ENCODE measurements around the gene USP40. TPM values are rescaled to one million over a fixed set of nuclear protein-coding genes. Genes with fewer than 3 reads are reported as not detected.

USP40 gene
- total RNA-seq, 2 donors from 2014 or later: 14.7 to 19.6 TPM

GRCh38 chr2:233446121-233446520 is 120.5 kb downstream of the USP40 start:
- no peaks in the 10 kb centered on the region for H3K9me3 Mint-ChIP-seq
- H3K27ac Mint-ChIP-seq: no peak overlapping the region
- DNase-seq: no peak
- no peak for ATAC-seq (replicated peaks in 1 of 2)
- H3K4me1 Mint-ChIP-seq (ENCODE audit: low read depth): peaks cover 7% of the 10 kb centered on the region
- no peak overlapping the region for H3K4me3 Mint-ChIP-seq
- H3K27me3 Mint-ChIP-seq (ENCODE audit: low read depth): no peaks in the 10 kb centered on the region
- H3K36me3 Mint-ChIP-seq (ENCODE audit: insufficient read depth in 2 of 2): peaks cover 6 to 14% of the 10 kb centered on the region in 2 donors

GRCh38 chr2:233445152-233445830 is 121.3 kb downstream of the USP40 start:
- H3K4me1 Mint-ChIP-seq (ENCODE audit: low read depth): peaks cover 7% of the 10 kb centered on the region
- DNase-seq: no peak
- H3K36me3 Mint-ChIP-seq (ENCODE audit: insufficient read depth in 2 of 2): peaks cover 6 to 15% of the 10 kb centered on the region in 2 donors
- no peak for ATAC-seq (replicated peaks in 1 of 2)
- H3K4me3 Mint-ChIP-seq: no peak overlapping the region
- no peaks in the 10 kb centered on the region for H3K9me3 Mint-ChIP-seq
- H3K27me3 Mint-ChIP-seq (ENCODE audit: low read depth): no peaks in the 10 kb centered on the region
- H3K27ac Mint-ChIP-seq: peak overlapping the region; percentile 32

- H3K4me3 Mint-ChIP-seq: no peak overlapping the region
- no peak for ATAC-seq (replicated peaks in 1 of 2)
- H3K36me3 Mint-ChIP-seq (ENCODE audit: insufficient read depth in 2 of 2): peaks cover 6 to 15% of the 10 kb centered on the region in 2 donors
- peaks cover 7% of the 10 kb centered on the region for H3K4me1 Mint-ChIP-seq (ENCODE audit: low read depth)
- no peaks in the 10 kb centered on the region for H3K9me3 Mint-ChIP-seq
- DNase-seq: no peak
- no peak overlapping the region for H3K27ac Mint-ChIP-seq
- no peaks in the 10 kb centered on the region for H3K27me3 Mint-ChIP-seq (ENCODE audit: low read depth)
These were observed 122.1 kb downstream of the USP40 start for GRCh38 chr2:233444501-233444900.

DNA sequence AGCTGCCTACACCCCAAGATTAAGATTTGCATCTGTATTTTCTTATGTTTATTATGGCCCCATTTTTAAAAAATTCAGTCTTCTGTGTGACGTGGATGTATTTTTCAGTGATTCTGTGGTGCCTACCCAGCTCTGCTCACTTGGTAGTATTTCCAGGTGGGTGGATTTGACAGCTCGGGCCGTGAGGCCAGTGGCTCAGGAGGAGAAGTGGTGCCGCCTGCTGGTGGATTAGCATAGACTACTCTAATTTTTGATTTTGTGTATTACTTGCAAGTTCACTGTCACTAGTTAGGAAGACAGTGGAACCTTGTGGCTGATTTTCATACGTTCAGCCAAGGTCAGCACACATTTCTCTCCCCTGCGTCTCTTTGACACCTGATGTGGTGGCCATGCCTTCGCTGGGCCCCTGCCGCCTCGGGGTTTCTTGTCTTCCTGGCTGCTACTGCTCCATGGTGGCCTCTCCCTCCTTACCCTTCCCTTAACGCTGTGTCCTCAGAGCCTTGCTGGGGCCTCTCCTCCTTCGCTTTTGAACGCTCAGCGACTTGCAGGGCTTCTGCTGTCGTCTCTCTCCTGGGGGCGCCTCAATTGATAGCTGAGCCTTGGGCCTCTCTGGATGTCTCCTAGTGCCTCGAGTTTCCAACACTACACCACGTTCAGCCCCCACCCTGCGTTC is 122.9 kb downstream of the USP40 start:
- H3K9me3 Mint-ChIP-seq: no peaks in the 10 kb centered on the region
- no peaks in the 10 kb centered on the region for H3K27me3 Mint-ChIP-seq (ENCODE audit: low read depth)
- ATAC-seq (replicated peaks in 1 of 2): peak; percentile 76 to 78
- peaks cover 7% of the 10 kb centered on the region for H3K4me1 Mint-ChIP-seq (ENCODE audit: low read depth)
- no peak overlapping the region for H3K4me3 Mint-ChIP-seq
- peak; percentile 78 to 80 for DNase-seq
- peak overlapping the region; percentile 63 for H3K27ac Mint-ChIP-seq
- peaks cover 6 to 15% of the 10 kb centered on the region in 2 donors for H3K36me3 Mint-ChIP-seq (ENCODE audit: insufficient read depth in 2 of 2)

DNA sequence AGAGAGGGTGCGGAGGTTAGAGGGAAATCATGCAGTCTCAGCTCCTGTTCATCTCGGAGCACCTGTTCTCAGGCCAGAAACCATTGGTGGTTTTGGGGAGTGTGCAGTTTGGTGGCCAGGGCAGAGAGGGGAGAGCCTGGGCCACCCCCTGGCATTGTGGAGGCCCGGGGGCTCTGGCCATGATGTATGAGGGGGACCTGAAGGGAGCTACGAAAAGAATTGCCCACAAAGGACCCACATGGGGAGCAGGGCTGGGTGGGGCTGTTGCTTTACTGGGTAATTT is 124.6 kb downstream of the USP40 start:
- Mint-ChIP-seq H3K36me3 (ENCODE audit: insufficient read depth in 2 of 2) (peaks cover 6 to 11% of the 10 kb centered on the region in 2 donors), H3K27ac (no peak overlapping the region)

GRCh38 chr2:233441161-233442027 is 125.2 kb downstream of the USP40 start:
- no peak overlapping the region for H3K4me3 Mint-ChIP-seq
- H3K27me3 Mint-ChIP-seq (ENCODE audit: low read depth): no peaks in the 10 kb centered on the region
- H3K4me1 Mint-ChIP-seq (ENCODE audit: low read depth): peaks cover 7% of the 10 kb centered on the region
- no peak overlapping the region for H3K27ac Mint-ChIP-seq
- H3K9me3 Mint-ChIP-seq: no peaks in the 10 kb centered on the region
- DNase-seq (no peak), ATAC-seq (replicated peaks in 1 of 2) (peak in 1 of 2 donors; percentile 10)
- peaks cover 6 to 16% of the 10 kb centered on the region in 2 donors for H3K36me3 Mint-ChIP-seq (ENCODE audit: insufficient read depth in 2 of 2)

More for the DNA sequence above, 124.6 kb downstream of the USP40 start:
- no peak for DNase-seq
- no peak for ATAC-seq (replicated peaks in 1 of 2)
- H3K4me3 Mint-ChIP-seq: no peak overlapping the region
- H3K4me1 Mint-ChIP-seq (ENCODE audit: low read depth): peaks cover 7% of the 10 kb centered on the region
- H3K27me3 Mint-ChIP-seq (ENCODE audit: low read depth): no peaks in the 10 kb centered on the region
- H3K9me3 Mint-ChIP-seq: no peaks in the 10 kb centered on the region

- H3K36me3 Mint-ChIP-seq (ENCODE audit: insufficient read depth in 2 of 2): peaks cover 4 to 14% of the 10 kb centered on the region in 2 donors
These were observed 125.9 kb downstream of the USP40 start for GRCh38 chr2:233440714-233441113.

DNA sequence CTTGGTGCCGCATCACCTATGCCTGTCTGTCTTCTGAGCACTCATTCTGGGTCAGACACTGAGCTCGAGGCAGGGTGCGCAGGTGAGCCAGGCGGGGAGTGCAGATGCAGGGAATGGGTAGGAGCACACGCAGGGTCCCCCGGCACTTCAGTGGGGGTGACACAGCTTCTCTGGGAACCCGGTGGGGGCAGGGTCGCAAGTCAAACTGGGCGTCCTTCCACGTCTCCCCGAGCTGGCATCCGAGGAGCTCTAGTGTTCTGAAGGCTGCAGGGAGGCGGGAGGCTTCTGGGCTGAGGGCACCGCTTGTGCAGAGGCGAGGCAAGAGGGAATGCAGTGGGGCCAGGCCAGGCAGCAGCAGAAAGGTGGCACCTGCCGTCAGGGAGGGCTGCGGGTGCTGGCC is 126.3 kb downstream of the USP40 start:
- Mint-ChIP-seq H3K27ac (peak overlapping the region; percentile 29), H3K36me3 (ENCODE audit: insufficient read depth in 2 of 2) (peaks cover 4 to 12% of the 10 kb centered on the region in 2 donors)

More at GRCh38 chr2:233440714-233441113, 125.9 kb downstream of the USP40 start:
- Mint-ChIP-seq H3K27ac (no peak overlapping the region), H3K9me3 (no peaks in the 10 kb centered on the region), H3K4me3 (no peak overlapping the region), H3K27me3 (ENCODE audit: low read depth) (no peaks in the 10 kb centered on the region), H3K4me1 (ENCODE audit: low read depth) (peaks cover 7% of the 10 kb centered on the region)
- ATAC-seq (replicated peaks in 1 of 2) (no peak), DNase-seq (no peak)

DNA sequence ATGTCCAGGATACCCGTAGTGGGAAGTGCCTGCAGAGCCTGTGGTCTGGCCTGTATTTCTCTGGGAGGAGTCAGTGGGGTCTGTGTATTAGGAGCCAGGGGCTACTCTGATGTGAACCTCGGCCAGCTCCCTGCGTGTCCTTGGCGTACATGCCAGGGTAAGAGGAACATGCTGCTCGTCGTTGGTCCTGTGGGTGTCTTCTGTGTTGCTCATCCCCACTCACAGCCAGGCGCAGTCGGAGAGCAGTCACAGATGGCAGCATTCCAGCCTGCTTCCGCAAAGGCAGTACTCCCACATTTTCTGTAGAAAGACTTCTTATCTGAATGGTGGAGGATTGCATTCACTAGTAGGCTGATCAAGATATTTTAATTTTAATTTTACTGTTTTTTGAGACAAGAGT is 127.4 kb downstream of the USP40 start:
- Mint-ChIP-seq H3K27ac (peak overlapping the region; percentile 70), H3K36me3 (ENCODE audit: insufficient read depth in 2 of 2) (peaks cover 0 to 12% of the 10 kb centered on the region in 2 donors)

More for the DNA sequence above, 126.3 kb downstream of the USP40 start:
- H3K4me1 Mint-ChIP-seq (ENCODE audit: low read depth): peaks cover 7% of the 10 kb centered on the region
- no peak overlapping the region for H3K4me3 Mint-ChIP-seq
- no peaks in the 10 kb centered on the region for H3K9me3 Mint-ChIP-seq
- DNase-seq (no peak), ATAC-seq (replicated peaks in 1 of 2) (no peak)
- no peaks in the 10 kb centered on the region for H3K27me3 Mint-ChIP-seq (ENCODE audit: low read depth)

DNA sequence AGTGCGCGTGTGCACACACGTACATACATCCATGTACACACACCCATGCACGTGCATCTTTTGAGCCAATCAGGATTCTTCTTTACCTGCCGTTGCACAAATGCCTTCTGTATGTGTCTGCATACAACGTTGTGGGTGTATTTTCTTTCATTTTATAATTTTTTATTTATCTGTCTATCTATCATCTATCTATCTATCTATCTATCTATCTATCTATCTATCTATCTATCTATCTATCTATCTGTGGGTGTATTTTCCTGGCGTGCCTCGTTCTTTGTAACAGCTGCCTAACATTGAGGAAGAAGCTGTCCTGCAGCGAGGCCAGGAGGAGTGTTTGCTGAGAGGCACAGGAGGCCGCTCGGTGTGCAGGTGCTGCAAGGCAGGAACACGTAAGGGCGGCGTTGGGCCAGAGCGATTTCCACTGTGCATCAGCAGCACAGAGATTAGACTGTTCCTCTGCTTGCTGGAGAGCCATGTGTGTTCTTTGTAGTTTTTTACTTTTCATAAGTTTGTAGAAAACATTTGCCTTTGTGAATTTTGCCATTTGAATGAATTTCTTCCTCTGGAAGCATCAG is 127.9 kb downstream of the USP40 start:
- DNase-seq: no peak
- Mint-ChIP-seq H3K9me3 (no peaks in the 10 kb centered on the region), H3K27ac (peak overlapping the region; percentile 70), H3K4me3 (no peak overlapping the region), H3K36me3 (ENCODE audit: insufficient read depth in 2 of 2) (peaks cover 0 to 12% of the 10 kb centered on the region in 2 donors), H3K4me1 (ENCODE audit: low read depth) (peaks cover 12% of the 10 kb centered on the region), H3K27me3 (ENCODE audit: low read depth) (no peaks in the 10 kb centered on the region)
- ATAC-seq (replicated peaks in 1 of 2): no peak

More for the DNA sequence above, 127.4 kb downstream of the USP40 start:
- Mint-ChIP-seq H3K4me3 (no peak overlapping the region), H3K27me3 (ENCODE audit: low read depth) (no peaks in the 10 kb centered on the region), H3K9me3 (no peaks in the 10 kb centered on the region), H3K4me1 (ENCODE audit: low read depth) (peaks cover 12% of the 10 kb centered on the region)
- ATAC-seq (replicated peaks in 1 of 2): no peak
- no peak for DNase-seq

- peaks cover 5% of the 10 kb centered on the region for H3K4me1 Mint-ChIP-seq (ENCODE audit: low read depth)
- peaks cover 0 to 6% of the 10 kb centered on the region in 2 donors for H3K36me3 Mint-ChIP-seq (ENCODE audit: insufficient read depth in 2 of 2)
- DNase-seq (no peak), ATAC-seq (replicated peaks in 1 of 2) (no peak)
- no peaks in the 10 kb centered on the region for H3K9me3 Mint-ChIP-seq
- H3K4me3 Mint-ChIP-seq: no peak overlapping the region
- no peak overlapping the region for H3K27ac Mint-ChIP-seq
- no peaks in the 10 kb centered on the region for H3K27me3 Mint-ChIP-seq (ENCODE audit: low read depth)
These were observed 129.1 kb downstream of the USP40 start for GRCh38 chr2:233437439-233437955.

GRCh38 chr2:233436691-233437438 is 129.7 kb downstream of the USP40 start:
- Mint-ChIP-seq H3K4me1 (ENCODE audit: low read depth) (peaks cover 5% of the 10 kb centered on the region), H3K9me3 (no peaks in the 10 kb centered on the region), H3K4me3 (no peak overlapping the region), H3K27ac (no peak overlapping the region), H3K27me3 (ENCODE audit: low read depth) (no peaks in the 10 kb centered on the region), H3K36me3 (ENCODE audit: insufficient read depth in 2 of 2) (peaks cover 0 to 6% of the 10 kb centered on the region in 2 donors)
- DNase-seq: no peak
- no peak for ATAC-seq (replicated peaks in 1 of 2)

Data from activated T-cell treated with anti-CD3 and anti-CD28 coated beads, Interleukin-2, amount 50 U/mL, for 72 hours (primary cell).